AG09319 (cell line): ENCODE data around the gene SCG3.
"Not testable (repeated sequence)": the region's sequence is repeated elsewhere in the genome, so short reads cannot be mapped to it uniquely, and the experiment has no call there.

Source experiments
- DNase-seq: peaks from one replicate; pipeline ENCODE4 v3.0.0-alpha.2; 2010; ENCODE audit warnings: low read depth; ENCODE audit errors: extremely low read depth
- TF ChIP-seq, protein P1 (sequence below): IDR thresholded peaks from 2 replicates; pipeline ENCODE4 v1.5.1; 2011; ENCODE audit warnings: low read depth, mild to moderate bottlenecking, inconsistent platforms, low read length, moderate library complexity

The SCG3 gene

DNA sequence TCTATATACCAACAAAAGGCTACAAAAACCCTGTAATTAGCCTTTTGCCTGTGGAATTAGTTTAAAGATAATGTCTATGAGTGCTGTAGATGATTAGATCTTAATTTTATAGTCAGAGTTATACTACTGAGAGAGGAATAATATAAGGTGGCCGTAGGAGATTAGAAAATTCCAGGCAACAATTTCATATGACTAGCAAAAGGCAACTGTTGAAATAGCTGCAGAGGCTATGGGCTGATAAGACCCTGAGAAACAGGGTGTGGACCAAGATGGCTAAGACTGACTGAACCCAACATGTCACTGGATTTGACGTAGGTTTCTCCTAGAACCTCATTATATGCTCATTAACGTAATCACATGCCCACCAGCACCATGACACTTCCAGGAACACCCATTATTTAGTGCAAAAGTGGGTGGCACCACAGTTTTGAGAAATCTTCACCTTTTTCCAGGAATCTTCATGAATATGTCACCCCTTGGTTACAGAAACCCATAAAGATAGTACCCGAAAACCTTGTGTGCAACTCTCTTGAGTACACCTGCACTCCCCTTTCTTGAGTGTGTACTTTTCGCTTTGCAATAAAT, 29.1 kb upstream of the SCG3 start:
- DNase-seq = no peak
- TF ChIP-seq, protein P1, sequence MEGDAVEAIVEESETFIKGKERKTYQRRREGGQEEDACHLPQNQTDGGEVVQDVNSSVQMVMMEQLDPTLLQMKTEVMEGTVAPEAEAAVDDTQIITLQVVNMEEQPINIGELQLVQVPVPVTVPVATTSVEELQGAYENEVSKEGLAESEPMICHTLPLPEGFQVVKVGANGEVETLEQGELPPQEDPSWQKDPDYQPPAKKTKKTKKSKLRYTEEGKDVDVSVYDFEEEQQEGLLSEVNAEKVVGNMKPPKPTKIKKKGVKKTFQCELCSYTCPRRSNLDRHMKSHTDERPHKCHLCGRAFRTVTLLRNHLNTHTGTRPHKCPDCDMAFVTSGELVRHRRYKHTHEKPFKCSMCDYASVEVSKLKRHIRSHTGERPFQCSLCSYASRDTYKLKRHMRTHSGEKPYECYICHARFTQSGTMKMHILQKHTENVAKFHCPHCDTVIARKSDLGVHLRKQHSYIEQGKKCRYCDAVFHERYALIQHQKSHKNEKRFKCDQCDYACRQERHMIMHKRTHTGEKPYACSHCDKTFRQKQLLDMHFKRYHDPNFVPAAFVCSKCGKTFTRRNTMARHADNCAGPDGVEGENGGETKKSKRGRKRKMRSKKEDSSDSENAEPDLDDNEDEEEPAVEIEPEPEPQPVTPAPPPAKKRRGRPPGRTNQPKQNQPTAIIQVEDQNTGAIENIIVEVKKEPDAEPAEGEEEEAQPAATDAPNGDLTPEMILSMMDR = no peak

DNA sequence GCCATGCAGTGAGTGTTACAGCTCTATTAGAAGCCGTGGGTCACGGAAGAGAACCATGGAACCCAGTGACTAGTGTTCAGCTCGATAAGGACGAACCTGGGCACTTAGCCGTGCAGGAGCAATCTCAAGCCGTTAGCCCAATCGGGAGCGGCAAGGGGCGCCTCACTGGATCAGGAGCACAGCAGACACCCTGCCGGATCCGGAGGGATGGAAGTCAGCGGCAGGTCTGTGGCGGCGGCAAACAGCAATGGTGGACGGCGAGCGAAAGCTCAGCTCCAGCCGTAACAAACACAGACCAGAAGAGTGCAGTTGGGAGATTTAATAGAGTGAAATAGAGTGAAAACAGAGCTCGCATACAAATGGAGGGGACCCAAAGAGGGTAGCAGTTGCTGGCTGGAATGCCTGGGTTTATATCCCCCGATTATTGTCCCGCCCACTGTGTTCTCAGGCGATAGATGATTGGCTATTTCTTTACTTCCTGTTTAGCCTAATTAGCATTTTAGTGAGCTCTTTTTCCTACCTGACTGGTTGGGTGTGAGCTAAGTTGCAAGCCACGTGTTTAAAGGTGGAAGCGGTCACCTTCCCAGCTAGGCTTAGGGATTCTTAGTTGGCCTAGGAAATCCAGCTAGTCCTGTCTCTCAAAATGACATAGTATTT, 25.8 kb upstream of the SCG3 start:
- not testable (repeated sequence) for DNase-seq

DNA sequence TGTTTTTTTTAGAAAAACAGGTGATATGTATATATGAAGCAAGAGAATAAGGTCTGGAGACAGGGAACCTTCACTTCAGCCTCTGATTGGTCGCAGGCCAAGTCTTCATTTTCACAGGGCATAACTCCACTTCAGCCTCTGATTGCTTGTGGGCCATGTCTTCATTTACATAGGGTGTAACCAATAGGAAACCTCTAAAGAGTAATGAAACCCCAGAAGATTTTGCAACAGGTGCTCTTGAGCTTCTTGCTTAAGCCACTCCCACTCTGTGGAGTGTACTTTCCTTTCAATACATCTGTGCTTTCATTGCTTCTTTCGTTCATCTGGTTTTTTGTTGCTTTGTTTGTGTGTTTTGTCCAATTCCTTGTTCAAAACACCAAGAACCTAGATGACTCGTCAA, 22.6 kb upstream of the SCG3 start:
- TF ChIP-seq, protein P1 = no peak
- no peak for DNase-seq

GRCh38 chr15:51661072-51661471, 20.2 kb upstream of the SCG3 start:
- DNase-seq = no peak
- TF ChIP-seq, protein P1 = no peak

GRCh38 chr15:51667478-51667877, 13.8 kb upstream of the SCG3 start:
- no peak for DNase-seq
- TF ChIP-seq, protein P1 = no peak

GRCh38 chr15:51668446-51668845, 12.9 kb upstream of the SCG3 start:
- TF ChIP-seq, protein P1 = no peak

GRCh38 chr15:51669381-51669780, 11.9 kb upstream of the SCG3 start:
- DNase-seq = no peak
- TF ChIP-seq, protein P1 = no peak

More at GRCh38 chr15:51668446-51668845, 12.9 kb upstream of the SCG3 start:
- no peak for DNase-seq
